H9 (cell line): ENCODE results near the gene SERPINB11. TPM values are rescaled to one million over a fixed set of nuclear protein-coding genes. Genes with fewer than 3 reads are reported as not detected.

Source experiments
- DNase-seq: peaks from one replicate; pipeline ENCODE4 v3.0.0-alpha.2; 2017
- H2AFZ ChIP-seq: one replicate; pipeline ENCODE4 v1.6.1; 2013; ENCODE audit warnings: mild to moderate bottlenecking, low read length, control low read depth, moderate library complexity
- H2AK5ac ChIP-seq: 2 replicates; pipeline ENCODE4 v1.6.1; 2013; ENCODE audit warnings: low read length, control low read depth, mixed read lengths; ENCODE audit not compliant: insufficient read length
- H2BK120ac ChIP-seq: one replicate; pipeline ENCODE4 v1.6.1; 2013; ENCODE audit warnings: low read depth, mild to moderate bottlenecking, low read length, control low read depth, inconsistent platforms; ENCODE audit not compliant: poor library complexity, severe bottlenecking
- H2BK12ac ChIP-seq: 2 replicates; pipeline ENCODE4 v1.6.1; 2013; ENCODE audit warnings: low read length, control low read depth, mixed read lengths, low read depth; ENCODE audit not compliant: insufficient read length
- H2BK15ac ChIP-seq: 2 replicates; pipeline ENCODE4 v1.6.1; 2013; ENCODE audit warnings: low read depth, low read length, control low read depth
- H2BK20ac ChIP-seq: one replicate; pipeline ENCODE4 v1.6.1; 2013; ENCODE audit warnings: low read depth, mild to moderate bottlenecking, low read length, control low read depth, inconsistent platforms; ENCODE audit not compliant: poor library complexity, severe bottlenecking
- H2BK5ac ChIP-seq: 2 replicates; pipeline ENCODE4 v1.6.1; 2013; ENCODE audit warnings: low read length, control low read depth, mixed read lengths; ENCODE audit not compliant: insufficient read length
- H3K14ac ChIP-seq: 2 replicates; pipeline ENCODE4 v1.6.1; 2013; ENCODE audit warnings: low read length, control low read depth; ENCODE audit not compliant: insufficient read depth
- H3K18ac ChIP-seq: 2 replicates; pipeline ENCODE4 v1.6.1; 2013; ENCODE audit warnings: low read depth, mild to moderate bottlenecking, mixed read lengths, low read length, control low read depth; ENCODE audit not compliant: insufficient read length
- H3K23ac ChIP-seq: 2 replicates; pipeline ENCODE4 v1.6.1; 2013; ENCODE audit warnings: low read length, control low read depth, mixed read lengths, low read depth; ENCODE audit not compliant: insufficient read length
- H3K23me2 ChIP-seq: 2 replicates; pipeline ENCODE4 v1.6.1; 2013; ENCODE audit warnings: low read depth, mild to moderate bottlenecking, mixed read lengths, low read length, control low read depth; ENCODE audit not compliant: insufficient read length, poor library complexity, severe bottlenecking
- H3K27ac ChIP-seq: 2 replicates; pipeline ENCODE4 v1.5.1; 2013; ENCODE audit warnings: low read length, control low read depth, mixed read lengths, low read depth; ENCODE audit not compliant: insufficient read length
- H3K27me3 ChIP-seq: 2 replicates; pipeline ENCODE4 v1.6.1; 2013; ENCODE audit warnings: low read length, control low read depth, inconsistent platforms; ENCODE audit not compliant: insufficient read depth
- H3K4ac ChIP-seq: 2 replicates; pipeline ENCODE4 v1.6.1; 2013; ENCODE audit warnings: low read depth, mild to moderate bottlenecking, control low read depth, inconsistent platforms, low read length, moderate library complexity
- H3K4me1 ChIP-seq: 2 replicates; pipeline ENCODE4 v1.6.1; 2013; ENCODE audit warnings: low read length, control low read depth, inconsistent platforms; ENCODE audit not compliant: insufficient read depth
- H3K4me2 ChIP-seq: 2 replicates; pipeline ENCODE4 v1.6.1; 2013; ENCODE audit warnings: low read length, control low read depth, mixed read lengths; ENCODE audit not compliant: insufficient read length, insufficient read depth
- H3K56ac ChIP-seq: 2 replicates; pipeline ENCODE4 v1.6.1; 2013; ENCODE audit warnings: low read depth, mild to moderate bottlenecking, mixed read lengths, low read length, control low read depth; ENCODE audit not compliant: insufficient read length
- H3K79me1 ChIP-seq: 2 replicates; pipeline ENCODE4 v1.6.1; 2013; ENCODE audit warnings: low read depth, mild to moderate bottlenecking, moderate library complexity, low read length, control low read depth, inconsistent platforms; ENCODE audit not compliant: insufficient read depth, poor library complexity, severe bottlenecking
- H3K79me2 ChIP-seq: 2 replicates; pipeline ENCODE4 v1.6.1; 2013; ENCODE audit warnings: low read length, control low read depth, inconsistent platforms; ENCODE audit not compliant: insufficient read depth
- H3K9ac ChIP-seq: 2 replicates; pipeline ENCODE4 v1.6.1; 2013; ENCODE audit warnings: low read length, control low read depth, mixed read lengths; ENCODE audit not compliant: insufficient read length; ENCODE audit errors: extremely low read depth
- H3K9me3 ChIP-seq: one replicate; pipeline ENCODE4 v1.6.1; 2013; ENCODE audit warnings: low read depth, low read length, inconsistent platforms; ENCODE audit not compliant: control insufficient read depth
- H3T11ph ChIP-seq: one replicate; pipeline ENCODE4 v1.6.1; 2013; ENCODE audit warnings: mild to moderate bottlenecking, low read length, control low read depth, inconsistent platforms
- H4K20me1 ChIP-seq: one replicate; pipeline ENCODE4 v1.6.1; 2013; ENCODE audit not compliant: control insufficient read depth, insufficient read length, insufficient read depth
- H4K5ac ChIP-seq: 2 replicates; pipeline ENCODE4 v1.6.1; 2013; ENCODE audit warnings: low read depth, mild to moderate bottlenecking, mixed read lengths, low read length, control low read depth; ENCODE audit not compliant: insufficient read length
- H4K8ac ChIP-seq: replicated peaks from 2 replicates; pipeline ENCODE4 v1.6.1; 2013; ENCODE audit warnings: low read length, control low read depth, mixed read lengths, low read depth; ENCODE audit not compliant: insufficient read length
- H4K91ac ChIP-seq: 2 replicates; pipeline ENCODE4 v1.6.1; 2013; ENCODE audit warnings: low read depth, mild to moderate bottlenecking, moderate library complexity, mixed read lengths, low read length, control low read depth; ENCODE audit not compliant: insufficient read length
- H3K27ac Mint-ChIP-seq, 3 experiments: 2 replicates in 2 of 3; 3 replicates in 1 of 3; pipeline ENCODE4 v1.8.0; 2020 to 2021; ENCODE audit warnings: mixed read lengths in 3 of 3, mild to moderate bottlenecking in 1 of 3, moderate library complexity in 1 of 3
- H3K27me3 Mint-ChIP-seq: 2 replicates; pipeline ENCODE4 v1.8.0; 2021; ENCODE audit warnings: low read depth, mild to moderate bottlenecking, moderate library complexity, mixed read lengths
- H3K36me3 Mint-ChIP-seq, 3 experiments: 2 replicates in 2 of 3; 3 replicates in 1 of 3; pipeline ENCODE4 v1.8.0; 2020 to 2021; ENCODE audit warnings: low read depth in 3 of 3, mixed read lengths in 3 of 3; ENCODE audit not compliant: insufficient read depth in 1 of 3
- H3K4me1 Mint-ChIP-seq, 2 experiments: 2 replicates each; pipeline ENCODE4 v1.8.0; 2020; ENCODE audit warnings: mixed read lengths in 2 of 2
- H3K4me3 Mint-ChIP-seq, 2 experiments: 2 replicates in 1 of 2; 3 replicates in 1 of 2; pipeline ENCODE4 v1.8.0; 2020 to 2021; ENCODE audit warnings: mild to moderate bottlenecking in 2 of 2, mixed read lengths in 2 of 2, moderate library complexity in 1 of 2
- H3K9me3 Mint-ChIP-seq, 2 experiments: 2 replicates in 1 of 2; 3 replicates in 1 of 2; pipeline ENCODE4 v1.8.0; 2020; ENCODE audit warnings: mild to moderate bottlenecking in 2 of 2, mixed read lengths in 2 of 2, moderate library complexity in 1 of 2
- WGBS: extraction: QIAGEN DNeasy Blood & Tissue Kit; methylation state at CpG from one replicate; pipeline ENCODE4 v1.1.7; 2013; ENCODE audit warnings: missing lambda C conversion rate, low lambda C conversion rate, mixed read lengths; ENCODE audit not compliant: insufficient read length; ENCODE audit errors: extremely low coverage; 5-methylcytosine and 5-hydroxymethylcytosine counted together
- total RNA-seq: library from RNA; stranded (reverse); gene quantifications from 2 replicates; pipeline ENCODE4 v1.2.1, GENCODE V29; 2021
- TF ChIP-seq, protein P1 (sequence below): fragments of 200-600 bp; sonication (generic); conservative IDR thresholded peaks from 3 replicates; pipeline ENCODE4 v1.8.0; 2021; ENCODE audit warnings: antibody characterized with exemption, mild to moderate bottlenecking

Gene SERPINB11
- total RNA-seq, 1 experiment from 2014 or later: not detected

- Histone ChIP-seq H2BK12ac (no peak overlapping the region), H3T11ph (no peak overlapping the region), H4K91ac (no peak overlapping the region), H2BK20ac (no peak overlapping the region), H3K9ac (no peak overlapping the region), H3K4me1 (peaks cover 2% of the 10 kb centered on the region; the same call in 1 of the 2 replicates), H3K27me3 (no peaks in the 10 kb centered on the region), H3K79me2 (no peaks in the 10 kb centered on the region), H2BK120ac (no peak overlapping the region), H3K23me2 (no peaks in the 10 kb centered on the region), H3K23ac (no peak overlapping the region), H3K79me1 (no peaks in the 10 kb centered on the region), H2BK5ac (no peak overlapping the region), H4K20me1 (no peaks in the 10 kb centered on the region), H3K18ac (no peak overlapping the region), H2AK5ac (no peak overlapping the region), H2AFZ (no peak overlapping the region), H3K4me2 (no peak overlapping the region), H3K9me3 (no peaks in the 10 kb centered on the region), H4K5ac (no peak overlapping the region), H3K56ac (no peak overlapping the region), H3K27ac (no peak overlapping the region), H4K8ac (no peak overlapping the region), H2BK15ac (no peak overlapping the region), H3K14ac (no peak overlapping the region), H3K4ac (no peak overlapping the region)
- Mint-ChIP-seq H3K4me1 (peaks cover 4 to 5% of the 10 kb centered on the region in 2 experiments), H3K27me3 (no peaks in the 10 kb centered on the region; the same call in 1 of the 2 replicates), H3K36me3 (peaks cover 4 to 35% (median 6%) of the 10 kb centered on the region in 3 experiments), H3K4me3 (no peak overlapping the region), H3K9me3 (peaks cover 15 to 26% of the 10 kb centered on the region in 2 experiments), H3K27ac (no peak overlapping the region)
- no CpG with 5 or more reads among the region's 2 CpGs for WGBS
- TF ChIP-seq, protein P1, sequence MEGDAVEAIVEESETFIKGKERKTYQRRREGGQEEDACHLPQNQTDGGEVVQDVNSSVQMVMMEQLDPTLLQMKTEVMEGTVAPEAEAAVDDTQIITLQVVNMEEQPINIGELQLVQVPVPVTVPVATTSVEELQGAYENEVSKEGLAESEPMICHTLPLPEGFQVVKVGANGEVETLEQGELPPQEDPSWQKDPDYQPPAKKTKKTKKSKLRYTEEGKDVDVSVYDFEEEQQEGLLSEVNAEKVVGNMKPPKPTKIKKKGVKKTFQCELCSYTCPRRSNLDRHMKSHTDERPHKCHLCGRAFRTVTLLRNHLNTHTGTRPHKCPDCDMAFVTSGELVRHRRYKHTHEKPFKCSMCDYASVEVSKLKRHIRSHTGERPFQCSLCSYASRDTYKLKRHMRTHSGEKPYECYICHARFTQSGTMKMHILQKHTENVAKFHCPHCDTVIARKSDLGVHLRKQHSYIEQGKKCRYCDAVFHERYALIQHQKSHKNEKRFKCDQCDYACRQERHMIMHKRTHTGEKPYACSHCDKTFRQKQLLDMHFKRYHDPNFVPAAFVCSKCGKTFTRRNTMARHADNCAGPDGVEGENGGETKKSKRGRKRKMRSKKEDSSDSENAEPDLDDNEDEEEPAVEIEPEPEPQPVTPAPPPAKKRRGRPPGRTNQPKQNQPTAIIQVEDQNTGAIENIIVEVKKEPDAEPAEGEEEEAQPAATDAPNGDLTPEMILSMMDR: no peak
- no peak for DNase-seq
Observed at GRCh38 chr18:63689064-63689463, 13.7 kb upstream of the SERPINB11 start.
